ENCODE data around the gene ACADS.
"Not testable (repeated sequence)": the region's sequence is repeated elsewhere in the genome, so short reads cannot be mapped to it uniquely, and the experiment has no call there.

Gene ACADS

GRCh38 chr12:120732198-120732597 lies 6.6 kb downstream of the ACADS start:
- not testable (repeated sequence) for DNase-seq (ENCODE audit: low spot score)

- no peak for DNase-seq (ENCODE audit: low spot score)
These were observed 7.9 kb downstream of the ACADS start for GRCh38 chr12:120733574-120733973.

DNA sequence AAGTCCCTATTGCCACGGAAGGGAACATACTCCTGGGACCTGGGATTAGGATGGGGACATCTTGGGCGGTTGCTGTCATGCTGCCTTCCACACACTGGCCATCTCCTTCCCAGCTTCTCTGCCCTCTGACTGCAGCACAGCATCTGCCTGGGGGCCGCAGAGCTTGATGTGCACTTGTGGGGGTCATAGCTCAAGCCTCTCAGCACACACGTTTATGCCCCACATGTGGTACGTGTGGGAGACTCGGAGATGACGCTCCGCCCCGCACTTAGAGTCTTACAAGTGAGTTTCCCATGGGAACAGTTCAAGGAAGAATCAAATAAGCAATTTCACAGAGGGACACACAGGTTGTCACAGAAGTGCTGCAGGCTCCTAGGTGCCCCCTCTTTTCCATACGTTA lies 8.6 kb downstream of the ACADS start:
- no peak for DNase-seq (ENCODE audit: low spot score)

DNA sequence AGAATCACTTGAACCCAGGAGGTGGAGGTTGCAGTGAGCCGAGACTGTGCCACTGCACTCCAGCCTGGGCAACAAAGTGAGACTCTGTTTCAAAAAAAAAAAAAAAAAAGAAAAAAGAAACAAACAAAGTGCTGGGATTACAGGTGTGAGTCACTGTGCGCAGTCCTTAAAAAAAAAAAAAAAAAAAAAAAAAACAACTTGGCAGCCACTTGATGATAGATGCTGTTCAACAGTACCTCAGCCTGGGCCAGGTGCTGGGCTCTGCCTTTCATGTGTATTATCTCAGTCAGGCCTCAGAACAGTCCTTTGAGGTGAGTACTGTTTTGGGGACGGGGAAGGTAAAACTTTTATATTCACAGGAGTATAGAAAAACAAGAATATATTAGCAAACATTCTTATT lies 9.6 kb downstream of the ACADS start:
- no peak for DNase-seq (ENCODE audit: low spot score)

GRCh38 chr12:120736404-120737331 lies 11.0 kb downstream of the ACADS start:
- no peak for DNase-seq (ENCODE audit: low spot score)

DNA sequence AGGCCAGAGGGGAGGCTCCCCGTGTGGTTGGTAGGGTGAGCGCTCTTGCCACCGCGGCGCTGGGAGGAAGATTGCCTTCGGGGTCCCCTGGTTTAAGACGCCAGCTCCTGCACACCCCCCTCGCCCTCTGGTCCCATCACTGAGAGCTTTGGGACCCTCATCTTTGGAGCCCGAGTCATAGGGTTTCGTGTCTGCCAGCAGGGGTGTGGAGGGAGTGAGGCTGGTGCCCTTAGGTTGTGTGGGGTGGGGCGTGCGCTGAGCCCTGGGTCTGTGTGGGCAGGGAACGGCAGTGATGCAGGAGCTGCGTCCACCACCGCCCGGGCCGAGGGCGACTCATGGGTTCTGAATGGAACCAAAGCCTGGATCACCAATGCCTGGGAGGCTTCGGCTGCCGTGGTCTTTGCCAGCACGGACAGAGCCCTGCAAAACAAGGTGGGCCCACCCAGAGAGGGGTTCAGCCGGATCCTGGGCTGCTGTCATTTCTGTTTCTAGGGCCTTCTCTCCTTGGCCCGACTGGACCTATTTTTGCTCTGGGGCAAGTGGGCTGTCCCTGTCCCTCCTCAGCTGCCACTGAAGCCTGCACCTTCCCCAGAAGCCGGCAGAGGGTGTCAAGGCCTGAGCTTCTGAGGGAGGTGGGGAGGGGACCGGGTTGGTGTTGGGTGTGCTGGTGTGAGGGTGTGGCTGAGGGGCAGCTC lies 12.1 kb downstream of the ACADS start:
- DNase-seq (ENCODE audit: low spot score): peak; percentile 68

- no peak for DNase-seq (ENCODE audit: low spot score)
These were observed 12.8 kb downstream of the ACADS start for GRCh38 chr12:120738252-120739030.

GRCh38 chr12:120739031-120739762 lies 13.6 kb downstream of the ACADS start:
- DNase-seq (ENCODE audit: low spot score): no peak

DNA sequence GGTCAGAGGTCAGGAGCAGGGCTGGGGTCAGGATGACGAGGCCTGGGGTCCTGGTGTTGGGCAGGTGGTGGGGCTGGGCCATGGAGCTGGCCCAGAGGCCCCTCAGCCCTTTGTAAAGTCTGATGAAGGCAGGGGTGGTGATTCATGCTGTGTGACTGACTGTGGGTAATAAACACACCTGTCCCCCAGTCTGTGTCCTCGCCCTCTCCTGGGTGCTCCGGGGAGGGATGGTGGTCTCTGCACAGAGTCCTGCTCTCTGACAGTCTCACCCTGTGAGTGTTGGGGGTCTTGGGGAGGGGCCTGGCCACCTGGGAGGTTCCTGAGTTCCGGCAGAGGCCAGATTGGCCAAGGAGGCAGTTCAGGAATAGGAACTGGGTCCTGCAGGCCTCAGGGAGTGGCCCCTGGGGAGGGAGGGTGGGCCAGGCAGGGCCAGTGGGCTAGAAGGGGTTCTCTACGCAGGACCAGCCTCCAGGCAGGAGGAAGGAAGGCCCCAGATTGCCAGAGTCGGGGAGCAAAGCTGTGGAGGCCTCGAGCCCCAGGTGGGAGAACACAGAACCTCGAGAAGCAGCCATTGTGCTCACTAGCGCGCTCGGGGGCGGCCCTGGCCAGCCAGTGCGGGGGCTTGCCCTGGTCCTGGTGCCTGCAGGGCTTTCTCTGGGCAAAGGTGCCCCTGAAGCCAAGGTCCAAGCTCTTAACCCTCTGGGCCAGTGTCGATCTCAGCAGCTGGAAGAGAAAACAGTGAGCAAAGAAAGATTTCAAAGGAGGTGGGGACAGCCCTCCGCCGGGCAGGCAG lies 14.4 kb downstream of the ACADS start:
- no peak for DNase-seq (ENCODE audit: low spot score)

DNA sequence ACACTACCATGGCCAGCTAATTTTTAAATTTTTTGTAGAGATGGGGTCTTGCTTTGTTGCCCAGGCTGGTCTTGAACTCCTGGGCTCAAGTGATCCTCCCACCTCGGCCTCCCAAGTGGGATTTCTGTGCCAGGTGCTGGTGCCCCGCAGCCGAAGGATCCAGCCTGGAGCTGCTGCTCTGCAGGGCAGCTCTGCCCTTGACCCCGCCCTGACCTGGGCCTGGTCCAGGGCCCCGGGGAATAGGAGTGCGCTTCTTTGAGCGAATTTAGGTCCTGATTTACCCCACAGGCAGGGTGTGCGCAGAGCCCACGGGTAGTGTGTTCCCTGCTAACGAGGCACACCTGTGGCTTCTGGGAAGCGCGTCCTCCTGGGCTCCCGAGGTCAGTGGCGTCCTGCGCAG lies 15.2 kb downstream of the ACADS start:
- DNase-seq (ENCODE audit: low spot score): no peak

DNA sequence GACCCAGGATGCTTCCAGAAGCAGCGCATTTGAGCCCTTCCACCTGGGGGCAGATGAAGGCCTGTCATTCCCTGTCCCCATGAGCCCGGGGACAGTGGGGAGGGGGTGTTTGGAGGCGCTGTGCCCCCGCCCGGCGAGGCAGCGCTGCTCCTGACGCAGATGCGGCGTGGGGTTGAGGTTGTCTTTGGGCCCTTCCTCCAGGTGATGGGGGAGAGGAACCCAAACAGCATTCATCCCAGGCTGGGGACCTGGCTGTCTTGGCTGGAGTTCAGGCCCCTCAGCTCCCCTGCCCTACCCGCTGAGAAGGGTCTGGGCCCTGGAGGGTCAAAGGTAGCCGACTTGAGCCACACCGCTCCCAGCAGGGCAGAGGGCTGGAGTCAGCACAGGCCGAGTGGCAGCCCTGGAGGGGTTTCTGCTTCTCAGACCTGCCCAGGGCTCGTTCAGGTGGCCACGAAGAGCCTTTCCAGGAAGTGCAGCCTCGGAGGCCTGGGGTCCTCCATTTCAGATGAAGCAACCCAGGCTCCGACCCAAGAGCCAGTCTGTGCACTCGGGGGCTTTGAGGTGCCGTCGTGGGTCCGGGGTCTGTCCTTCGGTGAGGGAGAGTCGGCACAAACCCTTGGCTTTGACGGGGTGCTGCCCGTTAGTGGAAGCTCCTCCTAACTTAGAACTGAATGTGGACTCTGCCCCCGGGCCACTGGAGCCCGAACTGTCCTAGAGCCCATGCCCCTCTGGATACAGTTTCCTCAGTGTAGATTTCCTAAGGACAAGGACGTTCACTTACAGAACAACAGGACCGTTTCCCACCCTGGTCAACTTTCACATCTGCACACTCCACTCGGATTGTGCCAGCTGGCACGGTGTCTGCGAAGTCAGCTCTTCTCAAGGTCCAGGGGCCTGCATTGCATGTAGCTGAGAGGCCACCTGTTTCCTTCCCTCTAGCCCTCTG lies 16.1 kb downstream of the ACADS start:
- no peak for DNase-seq (ENCODE audit: low spot score)

DNA sequence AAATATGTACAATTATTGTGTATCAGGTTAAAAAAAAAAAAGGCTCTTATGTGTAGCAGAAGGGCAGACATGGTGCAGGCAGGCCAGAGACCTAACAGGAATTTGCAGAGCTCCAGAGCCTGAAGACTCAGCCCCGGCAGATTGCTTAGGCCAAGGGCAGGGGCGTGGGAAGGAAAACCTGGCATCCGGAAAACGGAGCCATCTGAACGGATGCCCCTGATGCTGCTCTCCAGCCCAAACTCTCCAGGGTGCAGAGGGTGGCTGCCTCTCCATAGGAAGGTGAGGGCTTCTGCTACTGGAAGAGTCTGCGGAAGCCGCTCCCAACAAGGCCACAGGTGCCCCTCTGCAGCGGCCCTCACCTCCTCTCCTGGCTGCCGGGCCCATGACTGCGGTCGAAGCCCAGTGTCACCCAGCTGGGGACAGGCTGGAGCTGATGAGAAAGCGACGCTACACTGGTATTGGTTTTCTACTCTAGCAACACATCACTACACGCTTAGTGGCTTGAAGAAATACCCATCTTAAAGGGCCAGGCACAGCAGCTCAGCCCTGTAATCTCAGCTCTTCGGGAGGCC lies 19.4 kb downstream of the ACADS start:
- DNase-seq (ENCODE audit: low spot score): no peak

GRCh38 chr12:120748242-120748641 lies 22.6 kb downstream of the ACADS start:
- DNase-seq (ENCODE audit: low spot score): no peak

- no peak for DNase-seq (ENCODE audit: low spot score)
These were observed 23.6 kb downstream of the ACADS start for GRCh38 chr12:120749256-120749655.

- DNase-seq (ENCODE audit: low spot score): no peak
These were observed 25.2 kb downstream of the ACADS start for GRCh38 chr12:120750806-120751205.

GRCh38 chr12:120751389-120751788 lies 25.8 kb downstream of the ACADS start:
- DNase-seq (ENCODE audit: low spot score): no peak

GRCh38 chr12:120754792-120755191 lies 29.2 kb downstream of the ACADS start:
- DNase-seq (ENCODE audit: low spot score): no peak

GRCh38 chr12:120755269-120755668 lies 29.6 kb downstream of the ACADS start:
- no peak for DNase-seq (ENCODE audit: low spot score)

DNA sequence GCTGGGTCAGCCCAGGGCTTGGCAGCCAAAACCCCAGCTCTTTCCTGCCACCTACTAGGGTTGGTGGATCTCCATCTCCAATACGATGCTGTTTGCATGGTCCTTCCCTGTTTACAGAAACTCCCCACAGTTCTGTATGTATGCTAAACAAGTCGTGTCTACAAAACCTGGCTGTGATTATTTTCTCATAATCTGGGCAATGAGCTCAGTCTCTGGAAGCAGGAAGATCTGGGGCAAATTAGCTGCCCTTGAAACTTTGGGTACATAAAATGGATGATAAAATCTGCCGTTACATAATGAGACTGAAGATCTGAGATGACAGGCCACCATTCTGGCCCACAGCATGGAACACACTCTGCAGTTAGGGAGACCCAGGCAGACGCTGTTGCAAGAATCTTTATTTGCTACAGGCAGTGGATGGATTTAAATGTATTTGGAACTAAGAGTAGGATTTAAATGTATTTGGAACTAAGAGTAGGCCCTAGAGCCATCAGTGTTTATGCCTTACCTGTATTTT lies 31.7 kb downstream of the ACADS start:
- no peak for DNase-seq (ENCODE audit: low spot score)

All from iPS-NIHi11 (cell line).